Ramos (cell line): ENCODE results near the gene NCBP3.

Source experiments
- in situ Hi-C: fragments of 300-500 bp; cut with MboI; formaldehyde crosslinking; loops from one replicate; pipeline ENCODE4 v1.14.3; 2022; ENCODE audit warnings: low sequenced_read_pairs; ENCODE audit not compliant: unreplicated experiment

Gene NCBP3, protein sequence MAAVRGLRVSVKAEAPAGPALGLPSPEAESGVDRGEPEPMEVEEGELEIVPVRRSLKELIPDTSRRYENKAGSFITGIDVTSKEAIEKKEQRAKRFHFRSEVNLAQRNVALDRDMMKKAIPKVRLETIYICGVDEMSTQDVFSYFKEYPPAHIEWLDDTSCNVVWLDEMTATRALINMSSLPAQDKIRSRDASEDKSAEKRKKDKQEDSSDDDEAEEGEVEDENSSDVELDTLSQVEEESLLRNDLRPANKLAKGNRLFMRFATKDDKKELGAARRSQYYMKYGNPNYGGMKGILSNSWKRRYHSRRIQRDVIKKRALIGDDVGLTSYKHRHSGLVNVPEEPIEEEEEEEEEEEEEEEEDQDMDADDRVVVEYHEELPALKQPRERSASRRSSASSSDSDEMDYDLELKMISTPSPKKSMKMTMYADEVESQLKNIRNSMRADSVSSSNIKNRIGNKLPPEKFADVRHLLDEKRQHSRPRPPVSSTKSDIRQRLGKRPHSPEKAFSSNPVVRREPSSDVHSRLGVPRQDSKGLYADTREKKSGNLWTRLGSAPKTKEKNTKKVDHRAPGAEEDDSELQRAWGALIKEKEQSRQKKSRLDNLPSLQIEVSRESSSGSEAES

GRCh38 chr17:3845621-3846436 is at the start of gene NCBP3:
TSS of gene NCBP3 (minus strand) at chr17:3846246. CDS start at chr17:3846223, 23 bp downstream.
- in situ Hi-C loops: no loop called here

DNA sequence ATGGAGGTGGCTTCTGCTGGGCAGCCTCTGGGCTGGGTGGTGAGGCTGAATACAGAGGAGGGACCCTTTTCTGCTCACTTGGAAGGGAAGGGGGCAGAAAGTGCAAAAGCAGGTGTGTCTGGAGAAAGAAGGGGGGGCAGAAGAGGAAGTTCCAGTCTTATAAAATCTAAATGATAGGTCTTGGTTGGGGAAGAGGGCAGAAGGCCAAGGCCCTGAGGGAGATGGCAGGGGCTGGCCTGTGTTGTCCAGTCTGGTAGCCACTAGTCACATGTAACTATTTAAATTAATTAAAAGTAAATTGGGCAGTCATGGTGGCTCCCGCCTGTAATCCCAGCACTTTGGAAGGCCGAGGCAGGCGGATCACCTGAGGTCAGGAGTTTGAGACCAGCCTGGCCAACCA is 49.3 kb upstream of the NCBP3 start:
- in situ Hi-C loops: no loop called here

- in situ Hi-C loops: no loop called here
Observed at GRCh38 chr17:3894911-3895343, 48.9 kb upstream of the NCBP3 start.

DNA sequence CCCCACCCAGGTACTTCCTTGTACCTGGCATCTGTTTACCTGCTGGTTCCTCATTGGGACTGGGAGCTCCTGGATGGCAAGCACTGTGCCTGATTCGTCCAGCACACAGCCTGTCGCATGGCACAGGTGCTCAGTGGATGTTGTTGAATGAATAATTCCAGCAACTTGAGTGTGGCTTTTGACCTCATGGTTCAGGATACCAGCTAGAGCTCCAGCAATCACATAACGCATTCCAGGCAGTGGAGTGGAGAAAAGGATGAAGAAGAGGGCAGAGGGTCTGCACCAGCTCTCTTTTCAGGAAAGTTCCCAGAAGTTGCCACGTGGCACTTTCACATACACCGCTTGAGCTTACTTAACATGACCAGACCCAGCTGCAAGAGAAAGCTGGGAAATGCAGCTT is 48.1 kb upstream of the NCBP3 start:
- in situ Hi-C loops: no loop called here

DNA sequence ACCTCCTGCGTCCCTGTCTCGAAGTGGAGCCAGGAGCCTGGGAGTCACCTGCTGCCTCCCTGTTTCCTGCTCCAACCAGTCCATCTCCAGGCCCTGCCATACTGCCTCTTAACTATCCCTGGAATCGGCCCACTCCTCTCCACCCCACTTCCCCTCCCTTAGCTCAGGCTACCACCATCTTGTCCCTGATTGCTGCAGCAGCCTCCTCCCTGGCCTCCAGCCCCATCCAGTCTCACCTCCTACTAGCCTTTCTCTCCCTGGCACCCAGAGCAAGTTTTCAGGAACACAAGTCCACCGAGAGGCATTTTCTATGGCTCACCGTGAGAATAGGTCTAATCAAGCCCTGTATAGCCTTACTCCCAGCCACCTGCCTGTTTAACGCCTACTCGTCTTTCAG is 47.7 kb upstream of the NCBP3 start:
- in situ Hi-C loops: no loop called here

DNA sequence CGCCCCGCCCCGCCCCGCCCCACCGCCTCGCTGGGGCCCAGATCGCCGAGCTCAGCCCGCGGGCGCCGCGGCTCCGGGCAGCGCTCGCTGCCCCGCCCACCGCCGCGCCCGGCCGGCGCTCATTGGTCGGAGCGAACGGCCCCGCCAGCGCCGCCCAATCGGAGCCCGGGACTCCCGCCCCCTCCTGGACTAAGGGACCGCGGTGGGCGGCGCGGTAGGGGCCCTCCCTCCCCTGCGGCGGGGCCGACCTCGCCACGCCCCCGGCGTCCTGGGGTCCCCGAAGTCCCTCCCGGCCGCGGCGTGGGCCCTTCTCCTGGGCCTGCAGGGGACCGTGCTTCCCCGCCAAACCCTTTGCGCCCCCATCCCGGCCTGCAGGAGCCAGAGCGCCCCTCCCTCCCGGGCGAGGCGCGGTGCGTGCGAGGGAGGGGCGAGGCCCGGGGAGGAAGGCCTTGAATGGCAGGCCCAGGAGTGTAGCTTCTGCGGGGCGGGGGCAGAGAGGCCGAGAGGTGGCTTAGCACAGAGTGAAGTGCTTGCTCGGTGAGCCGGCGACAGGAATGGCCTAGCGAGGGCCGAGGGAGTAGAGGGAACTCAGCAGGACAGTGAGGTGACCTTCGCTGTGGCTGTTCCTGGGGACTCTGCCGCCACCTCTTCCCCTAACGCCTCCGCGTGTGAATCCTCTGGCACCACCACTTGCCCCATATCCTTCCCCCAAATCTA is 47.1 kb upstream of the NCBP3 start, which contains the start of gene CAMKK1:
Gene CAMKK1 (minus strand): TSS at position 51 of the 717 bp plus-strand sequence. CDS start 7,366 bp downstream, outside the sequence.
- in situ Hi-C loops: no loop called here

GRCh38 chr17:3892095-3892998 is 46.3 kb upstream of the NCBP3 start:
- in situ Hi-C loops: no loop called here

DNA sequence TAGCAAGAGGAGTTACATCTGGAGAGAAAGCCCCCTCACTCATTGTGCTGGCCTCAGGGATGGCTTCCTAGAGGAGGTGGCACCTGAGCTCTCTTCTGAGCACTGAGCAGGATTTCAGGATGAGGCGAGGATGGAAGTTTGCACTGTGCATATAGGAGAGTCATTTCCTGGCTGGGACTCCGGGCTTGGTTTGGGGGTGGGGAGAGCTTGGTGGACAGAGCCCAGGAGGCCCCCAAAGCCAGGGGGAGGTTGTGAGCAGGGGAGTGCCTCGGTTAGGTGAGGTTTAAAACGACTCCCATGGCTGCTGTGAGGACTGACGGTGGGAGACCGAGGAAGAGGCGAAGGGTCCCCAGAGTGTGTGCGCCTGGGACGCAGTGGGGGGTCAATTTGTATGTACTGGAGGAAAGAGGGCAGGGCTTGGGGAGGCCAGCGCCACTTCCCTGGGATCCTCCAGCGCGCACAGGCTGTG is 45.6 kb upstream of the NCBP3 start:
- in situ Hi-C loops: no loop called here

GRCh38 chr17:3890878-3891219 is 44.8 kb upstream of the NCBP3 start:
- in situ Hi-C loops: no loop called here

GRCh38 chr17:3890082-3890877 is 44.2 kb upstream of the NCBP3 start:
- in situ Hi-C loops: no loop called here

- in situ Hi-C loops: no loop called here
Observed at GRCh38 chr17:3889325-3890012, 43.4 kb upstream of the NCBP3 start.

DNA sequence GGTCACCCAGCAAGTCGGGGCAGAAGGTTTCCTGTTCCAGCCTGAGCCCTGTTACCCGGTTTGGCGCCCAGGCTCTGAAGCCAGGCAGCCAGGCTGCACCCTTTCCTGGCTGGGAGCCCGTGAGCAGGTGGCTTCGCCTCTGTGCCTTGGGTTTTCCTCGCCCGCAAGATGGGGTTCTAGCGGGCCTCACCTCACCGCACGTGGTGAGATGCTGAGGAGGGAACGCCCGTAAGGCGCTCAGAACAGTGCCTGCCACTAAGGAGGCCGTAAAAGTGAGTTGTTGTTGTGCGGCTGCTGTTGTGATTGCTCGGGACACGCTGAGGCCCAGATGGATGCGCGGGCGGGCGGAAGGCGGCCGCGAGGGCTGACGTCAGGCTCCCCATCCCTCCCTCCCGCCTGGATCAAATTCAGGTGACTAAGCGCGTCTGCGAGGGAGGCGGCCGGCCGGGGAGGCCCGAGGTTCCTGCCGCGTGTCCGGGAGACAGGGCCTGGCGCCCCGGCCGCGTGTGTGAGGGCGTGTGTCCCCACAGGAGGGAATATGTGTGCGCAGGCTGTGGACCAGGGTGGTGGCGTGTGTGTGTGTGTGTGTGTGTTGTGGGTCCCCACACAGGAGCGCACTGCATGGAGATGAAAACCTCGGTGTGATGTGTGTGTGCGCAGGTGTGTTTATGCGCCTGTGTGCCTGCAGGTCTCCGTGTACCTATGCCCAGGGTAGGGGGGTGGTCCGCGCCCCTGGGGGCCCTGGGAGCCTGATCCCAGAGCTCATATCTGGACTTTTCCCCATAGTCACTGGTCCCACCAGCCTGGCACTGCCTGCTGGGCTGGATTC is 42.5 kb upstream of the NCBP3 start:
- in situ Hi-C loops: no loop called here

DNA sequence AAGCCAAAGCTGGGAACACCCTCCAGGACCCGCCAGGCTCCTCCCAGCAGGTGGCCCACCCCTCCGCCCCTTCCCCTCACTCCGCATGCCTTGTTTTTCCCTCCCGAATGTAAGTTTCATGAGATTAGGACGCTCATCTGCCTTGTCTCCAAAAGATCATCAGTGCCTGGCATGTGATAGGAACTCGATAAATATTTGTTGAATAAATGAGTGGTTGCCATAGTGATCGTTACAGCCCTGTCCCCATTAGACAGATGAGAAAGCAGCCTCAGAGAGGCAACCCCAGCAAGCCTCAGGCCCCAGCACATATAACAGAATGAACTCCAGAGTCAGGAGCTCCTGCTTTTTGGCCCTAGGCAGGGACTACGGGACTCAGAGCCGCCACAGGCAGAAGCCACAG is 41.8 kb upstream of the NCBP3 start:
- in situ Hi-C loops: no loop called here

DNA sequence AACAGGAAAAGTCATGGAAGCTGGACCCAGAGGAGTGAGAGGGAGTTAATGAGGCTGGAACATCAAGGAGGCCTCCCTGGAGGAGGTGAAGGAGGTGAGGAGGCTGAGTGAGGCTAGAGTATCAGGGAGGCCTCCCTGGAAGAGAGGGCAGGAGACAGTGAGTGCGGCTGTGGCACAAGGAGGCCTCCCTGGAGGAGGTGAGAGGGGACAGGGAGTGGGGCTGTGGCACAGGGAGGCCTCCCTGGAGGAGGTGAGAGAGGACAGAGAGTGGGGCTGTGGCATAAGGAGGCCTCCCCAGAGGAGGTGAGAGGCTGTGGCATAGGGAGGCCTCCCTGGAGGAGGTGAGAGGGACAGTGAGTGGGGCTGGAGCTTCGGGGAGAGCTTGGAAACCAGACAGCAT is 41.3 kb upstream of the NCBP3 start:
- in situ Hi-C loops: no loop called here

- in situ Hi-C loops: no loop called here
Observed at GRCh38 chr17:3886776-3887175, 40.7 kb upstream of the NCBP3 start.

- in situ Hi-C loops: no loop called here
Observed at GRCh38 chr17:3885970-3886369, 39.9 kb upstream of the NCBP3 start.

GRCh38 chr17:3885271-3885670 is 39.2 kb upstream of the NCBP3 start:
- in situ Hi-C loops: no loop called here
